ENCODE data around the gene RNF44. TPM values are rescaled to one million over a fixed set of nuclear protein-coding genes. Genes with fewer than 3 reads are reported as not detected.

Gene RNF44
- total RNA-seq: 2.9 and 4.1 TPM in 2 replicates

DNA sequence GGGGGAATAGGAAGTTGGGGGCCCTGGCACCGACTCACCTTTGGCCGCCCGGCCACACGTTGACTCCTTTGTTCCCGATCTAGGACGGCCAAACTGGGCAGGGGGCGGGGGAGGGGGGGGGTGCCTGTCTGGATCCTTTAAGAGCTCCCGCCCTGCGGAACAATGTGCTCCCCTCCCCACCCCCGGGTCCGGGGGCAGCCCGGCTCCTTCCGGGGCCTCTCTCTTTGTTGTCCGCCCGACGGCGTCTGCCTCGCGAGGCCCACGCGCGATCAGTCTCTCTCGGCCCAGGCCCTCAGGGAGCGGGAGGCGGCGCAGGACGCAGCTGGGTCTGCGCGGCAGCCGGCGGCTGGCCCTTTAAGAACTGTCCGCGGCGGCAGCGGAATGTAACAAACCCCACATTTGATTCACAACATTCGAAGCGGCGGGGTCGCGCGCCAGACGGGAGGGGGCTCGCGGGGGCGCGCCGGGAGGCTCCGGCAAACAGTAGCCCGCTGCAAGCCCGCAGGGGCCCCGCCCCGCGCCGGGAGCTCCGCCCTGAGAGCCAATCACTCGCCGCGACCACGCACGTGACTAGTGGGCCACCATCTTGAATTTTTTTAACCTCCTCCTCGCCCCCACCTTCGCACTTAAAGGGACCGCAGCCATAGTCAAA is at the start of gene RNF44:
Gene RNF44, minus strand, starts transcription at position 501 of the 652 bp plus-strand sequence. CDS start 4,930 bp downstream, outside the sequence.

DNA sequence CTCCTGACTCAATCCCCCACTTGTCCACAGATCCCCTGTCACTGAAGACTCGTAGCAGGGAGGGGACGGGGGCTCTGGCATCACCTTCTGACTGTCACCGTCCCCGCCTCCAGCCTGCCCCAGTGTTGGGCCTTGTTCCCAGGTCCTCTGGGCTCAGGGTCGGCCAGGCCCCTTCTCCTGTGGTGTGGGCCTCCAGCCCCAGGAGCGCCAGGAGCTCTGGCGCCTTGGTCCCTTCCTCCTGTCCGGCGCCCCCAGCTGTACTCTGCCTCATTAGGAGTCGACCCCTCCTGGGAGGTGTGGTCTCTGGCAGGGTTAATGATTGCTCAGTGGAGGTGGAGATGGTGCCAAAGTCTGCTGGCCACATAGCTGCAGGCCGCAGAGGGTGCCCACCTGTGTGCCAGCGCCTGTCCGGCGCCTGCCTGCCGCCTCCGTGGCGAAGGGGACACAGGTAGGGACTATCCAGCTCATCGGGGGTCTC is 11.8 kb upstream of the RNF44 start, which contains the start of gene CDHR2:
Gene CDHR2, plus strand, starts transcription at position 376 of the 478 bp plus-strand sequence. CDS start 16,011 bp downstream, outside the sequence.

Small RNA genes lying within 50 kb of the gene (small RNA-seq; reads per million reads assigned to genes)
- gene RF00019 (not detected), gene RN7SL684P (not detected)

Other genes with a start within 250 kb of the RNF44 start
- 53.6 and 59.0 TPM in 2 replicates for gene KIAA1191, start 175.6 kb downstream of the RNF44 start, total RNA-seq
- 6.1 and 7.7 TPM in 2 replicates for gene ARL10, start 171.9 kb downstream of the RNF44 start, total RNA-seq
- gene NOP16, start 148.8 kb downstream of the RNF44 start, total RNA-seq: 22.3 and 25.7 TPM in 2 replicates
- 38.6 and 39.5 TPM in 2 replicates for gene HIGD2A, start 148.7 kb downstream of the RNF44 start, total RNA-seq
- 76.1 and 88.9 TPM in 2 replicates for gene CLTB, start 120.9 kb downstream of the RNF44 start, total RNA-seq
- gene FAF2, start 89.0 kb downstream of the RNF44 start, total RNA-seq: 37.5 and 47.3 TPM in 2 replicates
- not detected in 2 replicates for gene CDHR2, start 11.9 kb upstream of the RNF44 start, total RNA-seq
- 5.1 and 8.0 TPM in 2 replicates for gene GPRIN1, start 72.8 kb upstream of the RNF44 start, total RNA-seq
- 1.2 TPM in 1 of 2 replicates, not detected in the other for gene SNCB, start 93.1 kb upstream of the RNF44 start, total RNA-seq
- not detected in 2 replicates for gene EIF4E1B, start 93.3 kb upstream of the RNF44 start, total RNA-seq
- gene TSPAN17, start 110.1 kb upstream of the RNF44 start, total RNA-seq: 26.8 and 30.7 TPM in 2 replicates

Measured in subcutaneous preadipocyte (primary cell).